Activated T-cell treated with anti-CD3 and anti-CD28 coated beads, Interleukin-2, amount 50 U/mL, for 24 hours (primary cell): ENCODE measurements around the gene PUM1.

Source experiments
- DNase-seq: peaks from one replicate; pipeline ENCODE4 v3.0.0-alpha.2; 2020
- H3K27ac Mint-ChIP-seq: 2 replicates; pipeline ENCODE4 v1.8.0; 2020; ENCODE audit warnings: mild to moderate bottlenecking, mixed read lengths
- H3K27me3 Mint-ChIP-seq: 2 replicates; pipeline ENCODE4 v1.8.0; 2020; ENCODE audit warnings: mixed read lengths
- H3K36me3 Mint-ChIP-seq: 2 replicates; pipeline ENCODE4 v1.8.0; 2020; ENCODE audit warnings: low read depth, mixed read lengths
- H3K4me1 Mint-ChIP-seq: 2 replicates; pipeline ENCODE4 v1.8.0; 2020; ENCODE audit warnings: low read depth, mixed read lengths
- H3K4me3 Mint-ChIP-seq: 2 replicates; pipeline ENCODE4 v1.8.0; 2020; ENCODE audit warnings: mild to moderate bottlenecking, moderate library complexity, mixed read lengths
- H3K9me3 Mint-ChIP-seq: 2 replicates; pipeline ENCODE4 v1.8.0; 2020; ENCODE audit warnings: mixed read lengths

PUM1 gene

DNA sequence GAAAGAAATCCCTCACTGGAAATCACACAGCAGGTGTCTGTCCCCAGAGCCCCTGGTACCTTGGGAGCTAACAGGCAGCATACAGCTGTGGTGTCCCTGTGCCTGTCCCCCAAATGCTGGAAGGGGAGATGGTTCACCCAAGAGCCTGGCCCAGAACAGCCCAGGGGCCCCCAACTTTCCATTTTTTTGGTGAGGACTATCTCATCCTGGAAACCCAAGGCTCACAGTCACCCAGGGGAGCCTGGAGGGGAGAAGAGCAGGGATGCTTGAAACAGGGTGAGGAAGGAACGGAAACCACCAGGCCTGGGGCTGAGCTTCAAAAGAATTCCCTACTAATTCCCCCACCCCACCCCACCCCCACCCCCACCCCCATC lies 160.6 kb downstream of the PUM1 start:
- Mint-ChIP-seq H3K27me3 (peaks cover 49% of the 10 kb centered on the region), H3K36me3 (no peaks in the 10 kb centered on the region), H3K9me3 (no peaks in the 10 kb centered on the region), H3K4me1 (peaks cover 14% of the 10 kb centered on the region), H3K27ac (no peak overlapping the region), H3K4me3 (no peak overlapping the region)
- no peak for DNase-seq

DNA sequence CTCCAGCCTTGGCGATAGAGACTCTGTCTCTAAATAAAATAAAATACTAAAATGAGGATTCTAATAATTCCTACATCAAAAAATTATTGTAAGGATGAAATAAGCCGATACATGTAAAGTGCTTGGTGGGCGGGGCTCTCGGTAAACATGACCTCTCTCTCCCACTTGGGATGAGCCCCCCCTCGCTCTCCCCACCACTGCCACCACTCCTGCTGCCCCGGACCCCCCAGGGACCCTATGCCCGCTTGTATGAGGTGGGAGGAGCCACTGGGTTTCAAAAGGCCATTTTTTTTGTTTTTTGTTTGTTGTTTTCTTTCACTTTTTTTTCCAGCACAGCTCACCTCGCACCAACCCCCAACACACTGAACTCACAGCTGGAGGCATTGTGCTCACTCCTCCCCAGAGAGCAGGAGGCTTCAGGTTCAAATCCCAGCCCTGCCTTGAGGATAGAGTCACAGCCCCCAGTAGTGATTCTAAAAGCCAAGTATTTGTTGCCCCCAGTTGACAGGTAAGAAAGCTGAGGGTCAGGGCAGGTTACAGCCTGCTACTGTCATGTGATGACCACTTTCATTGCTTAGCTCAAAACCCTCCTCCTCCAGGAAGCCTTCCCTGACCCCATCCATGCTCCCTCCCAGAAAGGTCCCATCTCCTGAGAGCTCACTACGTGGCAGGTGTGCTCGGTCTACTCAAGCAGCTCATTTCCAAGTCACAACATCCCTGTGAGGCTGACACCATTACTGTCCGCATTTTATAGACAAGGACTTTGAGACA lies 161.1 kb downstream of the PUM1 start:
- no peak for DNase-seq
- Mint-ChIP-seq H3K4me3 (no peak overlapping the region), H3K27ac (no peak overlapping the region), H3K36me3 (no peaks in the 10 kb centered on the region), H3K27me3 (peaks cover 43% of the 10 kb centered on the region), H3K4me1 (peaks cover 11% of the 10 kb centered on the region), H3K9me3 (no peaks in the 10 kb centered on the region)

DNA sequence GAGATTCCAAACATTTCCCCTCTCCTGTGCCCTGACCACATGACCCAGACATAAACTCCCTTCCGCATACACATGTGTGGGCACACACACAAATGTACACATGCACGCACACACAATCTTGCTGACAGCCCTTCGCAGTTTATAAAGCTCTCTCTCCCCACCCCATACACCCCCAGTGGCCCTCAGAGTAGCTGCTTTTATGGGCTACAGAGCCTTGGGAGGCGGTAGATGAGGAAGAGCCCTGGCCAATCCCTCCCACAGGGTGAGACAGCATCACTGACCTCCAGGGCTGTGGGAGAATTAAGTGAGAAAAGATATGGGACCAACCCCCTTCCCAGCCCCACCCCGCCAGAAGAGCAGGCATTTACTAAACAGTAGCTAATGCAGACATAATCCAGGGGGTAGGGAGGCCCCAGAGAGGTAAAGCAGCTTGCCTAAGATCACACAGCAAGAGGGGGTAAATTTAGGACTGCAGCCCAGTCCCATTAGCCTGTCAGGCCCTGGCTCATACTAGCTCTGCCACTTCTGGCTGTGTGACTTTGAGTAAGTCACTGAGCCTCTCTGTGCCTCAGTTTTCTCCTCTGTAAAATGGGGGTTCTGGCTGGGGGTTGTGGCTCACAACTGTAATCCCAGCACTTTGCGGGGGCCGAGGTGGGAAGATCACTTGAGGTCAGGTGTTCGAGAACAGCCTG lies 162.0 kb downstream of the PUM1 start:
- Mint-ChIP-seq H3K27ac (no peak overlapping the region), H3K4me3 (no peak overlapping the region), H3K36me3 (no peaks in the 10 kb centered on the region), H3K4me1 (peaks cover 6% of the 10 kb centered on the region), H3K9me3 (no peaks in the 10 kb centered on the region), H3K27me3 (peaks cover 38% of the 10 kb centered on the region)
- DNase-seq: no peak

DNA sequence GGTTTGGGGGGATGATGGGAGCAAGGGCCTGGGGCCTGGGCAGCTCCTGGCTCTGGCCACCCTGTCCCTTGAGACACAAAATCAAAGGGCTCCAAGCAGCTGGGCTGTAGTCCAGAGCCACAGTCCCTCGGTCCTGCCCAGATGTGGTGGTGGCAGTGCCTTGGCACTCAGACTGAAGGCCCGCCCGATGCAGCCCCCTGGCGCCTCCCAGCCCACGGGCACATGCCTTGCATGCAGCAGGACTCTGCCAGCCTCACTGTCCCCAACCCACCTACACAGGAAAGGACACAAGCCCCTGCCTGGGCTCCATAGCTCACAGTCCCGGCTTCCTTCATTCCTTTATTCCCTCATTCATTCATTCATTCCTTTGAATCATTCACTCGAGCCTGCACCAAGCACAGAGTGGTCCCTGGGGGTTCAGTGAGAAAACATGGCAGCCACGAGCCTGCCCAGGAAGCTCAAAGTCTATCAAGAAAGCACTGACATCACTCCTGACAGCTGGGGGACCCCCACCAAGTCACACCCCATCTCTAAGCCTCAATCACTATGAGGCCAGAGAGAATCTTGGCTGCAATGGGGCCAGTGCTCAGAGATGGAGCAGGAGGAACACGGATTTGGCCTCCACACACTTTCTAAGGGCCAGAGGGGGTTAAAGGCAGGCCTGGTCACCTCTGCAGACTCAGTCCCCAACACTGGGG lies 162.8 kb downstream of the PUM1 start:
- H3K4me3 Mint-ChIP-seq: no peak overlapping the region
- H3K27ac Mint-ChIP-seq: no peak overlapping the region
- H3K9me3 Mint-ChIP-seq: no peaks in the 10 kb centered on the region
- H3K36me3 Mint-ChIP-seq: no peaks in the 10 kb centered on the region
- H3K27me3 Mint-ChIP-seq: peaks cover 36% of the 10 kb centered on the region
- no peak for DNase-seq
- H3K4me1 Mint-ChIP-seq: peaks cover 6% of the 10 kb centered on the region

DNA sequence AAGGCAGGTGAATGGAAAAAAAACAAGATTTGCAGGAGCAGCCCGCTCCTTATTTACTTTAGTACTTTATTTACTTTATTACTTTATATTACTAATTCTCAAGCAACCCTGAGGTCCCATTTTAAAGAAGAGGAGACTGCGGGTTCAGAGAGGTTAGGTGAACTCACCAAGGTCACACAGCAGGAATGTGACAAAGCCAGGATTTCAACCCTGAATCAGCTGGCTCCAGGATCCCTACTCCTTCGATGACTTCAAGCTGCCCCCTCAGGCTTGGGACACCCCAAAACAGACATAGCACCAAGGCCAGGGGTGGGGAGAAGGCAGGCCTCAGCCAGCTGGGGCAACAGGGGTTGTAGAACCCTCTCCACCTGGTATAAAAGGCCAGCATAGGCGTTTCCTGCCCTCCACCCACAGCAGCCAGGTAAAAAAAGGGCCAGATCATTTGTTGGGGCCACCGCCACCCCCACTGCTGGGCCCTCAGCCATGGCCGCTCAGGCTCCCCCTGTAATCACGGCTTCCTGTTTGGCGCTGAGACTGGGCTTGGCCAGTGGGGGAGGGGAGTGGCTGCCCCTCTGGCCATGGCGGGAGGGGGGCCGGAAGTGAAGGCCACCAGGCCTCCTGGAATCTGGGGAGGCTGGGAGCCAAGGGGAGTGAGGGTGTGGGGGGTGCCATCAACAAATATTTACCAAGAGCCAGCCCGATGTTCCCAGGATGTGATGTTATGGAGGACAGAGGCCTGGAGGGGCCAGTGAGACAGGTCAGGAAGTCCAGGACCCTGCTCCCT lies 163.5 kb downstream of the PUM1 start:
- Mint-ChIP-seq H3K27ac (no peak overlapping the region), H3K36me3 (no peaks in the 10 kb centered on the region), H3K4me3 (no peak overlapping the region), H3K27me3 (peaks cover 29% of the 10 kb centered on the region), H3K4me1 (no peaks in the 10 kb centered on the region), H3K9me3 (no peaks in the 10 kb centered on the region)
- no peak for DNase-seq

DNA sequence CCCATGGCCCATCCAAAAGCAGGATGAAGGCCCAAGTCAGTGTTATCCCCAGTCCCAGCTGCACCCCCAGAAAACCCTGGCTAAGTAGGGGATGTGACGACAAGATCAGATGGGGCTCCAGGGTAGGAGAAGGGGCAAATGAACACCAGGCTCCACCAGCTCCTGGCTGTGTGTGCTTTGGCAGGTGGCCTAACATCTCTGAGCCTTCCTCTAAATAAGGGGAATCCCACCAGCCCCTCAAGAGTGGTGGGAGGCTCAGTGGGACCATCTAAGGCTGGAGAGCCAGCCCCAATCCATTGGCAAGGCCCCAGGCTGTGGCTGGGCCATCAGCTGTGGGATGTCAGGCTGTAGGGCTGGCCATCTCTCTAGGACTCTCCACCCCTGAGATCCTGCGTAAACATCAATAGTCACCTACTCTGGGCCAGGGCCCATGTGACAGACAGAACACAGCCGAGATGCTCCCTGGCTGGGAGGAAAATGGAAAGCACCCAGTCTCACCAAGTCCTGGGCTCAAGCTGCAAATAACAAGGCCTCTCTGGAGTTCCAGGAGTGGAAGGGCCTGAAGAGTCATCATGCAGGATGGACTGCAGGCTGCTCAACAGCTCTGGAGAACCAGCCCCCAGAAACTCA lies 164.5 kb downstream of the PUM1 start:
- Mint-ChIP-seq H3K9me3 (no peaks in the 10 kb centered on the region), H3K27me3 (peaks cover 25% of the 10 kb centered on the region), H3K27ac (no peak overlapping the region), H3K4me1 (no peaks in the 10 kb centered on the region), H3K4me3 (no peak overlapping the region), H3K36me3 (no peaks in the 10 kb centered on the region)
- no peak for DNase-seq

DNA sequence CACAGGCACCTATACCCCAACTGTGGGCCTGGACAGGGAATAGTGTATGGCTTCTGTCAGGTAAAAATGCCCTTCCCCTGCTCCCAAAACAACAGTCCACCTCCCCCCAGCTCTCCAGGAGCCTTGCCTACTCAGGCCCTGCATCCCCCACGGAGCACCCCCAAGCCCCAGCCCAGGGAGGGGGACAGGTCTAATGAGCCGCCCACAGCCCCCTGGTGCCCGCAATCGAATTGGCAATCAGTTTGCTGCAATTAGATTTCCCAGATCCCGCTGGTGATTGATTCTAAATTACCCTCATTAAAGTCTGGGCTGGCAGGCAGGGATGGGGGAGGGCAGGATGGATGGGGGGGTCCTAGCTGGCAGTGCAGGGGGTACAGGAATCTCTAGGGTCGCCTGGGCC lies 165.0 kb downstream of the PUM1 start:
- H3K36me3 Mint-ChIP-seq: no peaks in the 10 kb centered on the region
- H3K4me1 Mint-ChIP-seq: no peaks in the 10 kb centered on the region
- H3K4me3 Mint-ChIP-seq: no peak overlapping the region
- no peak overlapping the region for H3K27ac Mint-ChIP-seq
- DNase-seq: no peak
- no peaks in the 10 kb centered on the region for H3K9me3 Mint-ChIP-seq
- H3K27me3 Mint-ChIP-seq: peaks cover 19% of the 10 kb centered on the region

DNA sequence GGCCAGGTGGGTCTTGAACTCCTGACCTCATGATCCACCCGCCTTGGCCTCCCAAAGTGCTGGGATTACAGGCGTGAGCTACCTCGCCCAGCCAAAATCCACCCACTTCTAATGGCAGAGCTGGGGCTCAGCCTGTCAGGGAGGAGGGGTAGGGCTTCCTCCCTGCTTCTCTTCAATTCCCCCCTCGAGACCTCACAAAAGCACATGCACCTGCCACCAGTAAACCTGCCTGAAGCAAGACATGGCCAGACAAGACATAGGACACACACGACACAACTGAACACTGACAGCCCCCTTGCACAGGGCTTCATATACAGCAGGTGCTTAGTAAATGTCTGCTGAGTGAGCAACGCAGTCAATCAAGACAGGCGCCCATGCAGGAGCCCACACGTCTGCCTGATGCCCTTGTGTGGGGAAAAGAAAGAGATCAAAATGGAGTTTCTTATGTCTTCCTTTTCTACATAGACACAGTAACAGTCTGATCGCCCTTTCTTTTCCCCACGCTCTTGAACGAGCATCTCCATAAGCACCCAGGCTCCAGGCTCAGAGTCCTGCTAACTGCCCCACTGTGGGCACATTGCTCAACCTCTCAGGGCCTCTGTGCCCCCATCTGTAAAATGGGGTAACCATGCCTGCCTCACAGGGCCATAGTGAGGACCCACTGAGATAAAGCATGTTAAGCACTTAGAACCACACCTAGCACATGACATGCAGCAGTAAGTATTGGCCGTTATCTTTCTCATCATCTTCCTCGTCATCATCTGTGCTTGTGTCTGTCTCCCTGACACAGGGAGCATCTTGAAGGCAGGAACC lies 165.7 kb downstream of the PUM1 start:
- Mint-ChIP-seq H3K9me3 (no peaks in the 10 kb centered on the region), H3K27me3 (peaks cover 22% of the 10 kb centered on the region), H3K4me3 (no peak overlapping the region), H3K27ac (no peak overlapping the region), H3K36me3 (no peaks in the 10 kb centered on the region), H3K4me1 (no peaks in the 10 kb centered on the region)
- no peak for DNase-seq

DNA sequence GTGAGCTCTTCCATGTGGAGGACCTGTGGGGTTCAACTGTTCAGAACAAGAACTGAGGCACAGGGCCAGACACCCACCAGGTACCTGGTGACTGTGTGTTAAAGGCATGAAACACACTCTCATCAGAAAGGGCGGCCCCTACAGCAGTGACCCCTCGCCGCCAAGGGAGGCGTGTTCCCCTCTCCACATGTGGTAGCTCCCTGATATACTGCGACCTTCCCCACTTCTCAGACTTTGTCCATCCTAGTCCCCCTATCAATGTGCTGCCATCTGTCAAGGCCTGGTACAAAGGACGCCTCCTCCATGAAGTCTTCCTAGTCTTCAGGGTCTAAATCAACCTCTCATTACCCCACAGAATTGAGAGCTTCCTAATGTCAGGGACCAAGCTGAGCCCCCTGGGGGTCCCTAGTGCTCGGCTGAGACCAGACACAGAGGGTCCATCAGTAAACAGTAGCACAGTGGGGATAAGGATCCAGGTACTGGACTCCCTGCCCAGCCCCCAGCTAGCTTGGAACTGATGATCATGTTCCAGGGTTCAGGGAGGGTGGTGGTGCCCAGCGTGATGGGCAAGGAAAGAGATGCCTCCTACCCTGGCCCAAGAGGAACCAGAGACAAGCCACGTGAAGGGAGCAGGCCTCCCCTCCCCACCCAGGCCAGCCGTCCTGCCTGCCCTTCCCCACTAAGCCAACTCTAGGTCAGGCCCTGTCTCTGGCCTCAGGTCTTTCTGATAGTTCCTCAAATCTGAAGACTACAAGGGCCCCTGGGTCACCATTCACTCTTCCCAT lies 167.3 kb downstream of the PUM1 start:
- H3K36me3 Mint-ChIP-seq: no peaks in the 10 kb centered on the region
- no peak overlapping the region for H3K27ac Mint-ChIP-seq
- H3K27me3 Mint-ChIP-seq: peaks cover 14% of the 10 kb centered on the region
- no peak overlapping the region for H3K4me3 Mint-ChIP-seq
- no peaks in the 10 kb centered on the region for H3K9me3 Mint-ChIP-seq
- H3K4me1 Mint-ChIP-seq: no peaks in the 10 kb centered on the region
- no peak for DNase-seq

DNA sequence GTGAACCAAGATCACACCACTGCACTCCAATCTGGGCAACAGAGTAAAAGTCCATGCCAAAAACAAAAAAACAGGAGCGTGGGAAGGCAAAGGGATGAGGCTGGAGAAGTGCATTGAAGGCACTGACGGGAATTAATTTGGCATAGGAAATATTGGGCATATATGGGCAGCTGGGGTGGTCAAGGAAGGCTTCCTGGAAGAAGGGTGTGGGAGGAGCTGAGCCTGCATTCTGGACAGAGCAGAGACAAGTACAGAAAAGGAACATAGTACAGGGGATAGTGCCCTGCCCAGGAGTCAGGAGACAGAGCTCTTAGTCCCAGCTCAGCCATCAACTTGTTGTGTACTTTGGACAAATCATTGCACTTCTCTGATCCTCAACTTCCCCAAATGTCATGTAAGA lies 168.6 kb downstream of the PUM1 start:
- peaks cover 13% of the 10 kb centered on the region for H3K27me3 Mint-ChIP-seq
- no peaks in the 10 kb centered on the region for H3K9me3 Mint-ChIP-seq
- DNase-seq: no peak
- H3K4me3 Mint-ChIP-seq: no peak overlapping the region
- no peaks in the 10 kb centered on the region for H3K4me1 Mint-ChIP-seq
- no peak overlapping the region for H3K27ac Mint-ChIP-seq
- H3K36me3 Mint-ChIP-seq: no peaks in the 10 kb centered on the region

DNA sequence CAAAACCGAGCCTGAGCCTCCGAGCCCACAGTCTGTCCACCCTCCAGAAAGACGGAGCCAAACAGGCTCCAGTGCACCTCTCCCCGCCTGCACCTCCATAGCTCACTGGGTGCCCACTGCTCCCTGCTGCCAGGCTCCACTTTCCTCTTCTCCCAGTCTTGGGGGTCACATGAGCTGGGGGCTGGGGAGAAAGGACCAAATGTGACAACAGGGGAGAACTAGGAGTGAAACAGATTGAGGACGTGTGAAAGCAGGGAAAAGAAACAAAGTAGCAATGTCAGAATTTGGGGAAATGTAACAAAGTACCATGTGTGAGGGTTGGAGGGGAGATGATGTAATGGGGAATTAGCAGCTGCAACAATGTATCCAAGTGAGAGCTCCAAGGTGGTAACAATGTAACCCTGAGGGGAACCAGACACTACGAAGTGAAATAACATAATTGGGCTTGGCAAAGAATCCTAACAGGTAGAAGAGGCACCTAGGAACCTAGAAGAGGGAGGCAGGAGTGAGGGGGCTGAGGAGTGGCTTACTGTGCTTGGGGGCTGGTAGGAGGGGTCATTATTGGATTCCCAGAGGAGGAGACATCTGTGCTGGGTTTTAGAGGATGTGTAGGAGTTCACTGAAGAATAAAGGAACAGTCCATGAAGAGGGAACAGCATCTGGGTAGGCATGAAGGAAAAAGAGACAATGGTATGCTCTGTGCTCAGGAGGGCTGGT lies 169.4 kb downstream of the PUM1 start:
- Mint-ChIP-seq H3K4me3 (no peak overlapping the region), H3K4me1 (no peaks in the 10 kb centered on the region), H3K9me3 (no peaks in the 10 kb centered on the region), H3K27me3 (peaks cover 13% of the 10 kb centered on the region), H3K36me3 (no peaks in the 10 kb centered on the region), H3K27ac (no peak overlapping the region)
- DNase-seq: no peak

DNA sequence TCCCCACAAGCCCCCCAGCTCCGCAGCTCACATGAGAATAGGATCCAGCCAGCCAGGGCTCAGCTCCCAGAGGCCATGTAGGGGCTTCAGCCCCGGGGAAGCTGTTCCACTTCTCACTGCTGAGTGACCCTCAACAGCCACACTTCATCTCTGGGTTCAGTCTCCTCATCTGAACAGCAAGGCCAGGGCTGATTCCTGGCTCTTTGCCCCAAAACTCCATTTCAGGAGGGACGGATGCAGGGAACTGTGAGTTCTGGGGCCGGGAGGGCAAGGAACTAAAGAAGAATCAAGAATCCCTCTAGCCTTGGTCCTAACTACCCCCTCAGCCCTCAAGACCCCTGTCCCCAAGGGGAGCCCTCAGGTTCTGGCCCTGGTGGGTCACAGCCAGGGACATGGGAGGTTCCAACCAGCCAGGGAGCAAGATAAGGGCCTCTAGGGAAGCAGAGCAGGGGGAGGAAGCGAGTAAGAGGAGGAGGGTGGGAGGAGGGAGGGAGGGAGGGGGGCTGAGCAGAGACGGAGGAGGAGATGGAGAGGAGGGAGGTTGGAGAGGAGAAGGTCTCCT lies 170.1 kb downstream of the PUM1 start:
- Mint-ChIP-seq H3K27ac (no peak overlapping the region), H3K4me1 (no peaks in the 10 kb centered on the region), H3K27me3 (peaks cover 13% of the 10 kb centered on the region), H3K9me3 (no peaks in the 10 kb centered on the region), H3K36me3 (no peaks in the 10 kb centered on the region), H3K4me3 (no peak overlapping the region)
- no peak for DNase-seq
